Activated CD4-positive, alpha-beta T cell treated with anti-CD3 and anti-CD28 coated beads for 1 hour (primary cell): ENCODE measurements around the gene NUDT5.

Experiments used
- DNase-seq: peaks from one replicate; pipeline ENCODE4 v3.0.0-alpha.2; 2020

NUDT5 gene

DNA sequence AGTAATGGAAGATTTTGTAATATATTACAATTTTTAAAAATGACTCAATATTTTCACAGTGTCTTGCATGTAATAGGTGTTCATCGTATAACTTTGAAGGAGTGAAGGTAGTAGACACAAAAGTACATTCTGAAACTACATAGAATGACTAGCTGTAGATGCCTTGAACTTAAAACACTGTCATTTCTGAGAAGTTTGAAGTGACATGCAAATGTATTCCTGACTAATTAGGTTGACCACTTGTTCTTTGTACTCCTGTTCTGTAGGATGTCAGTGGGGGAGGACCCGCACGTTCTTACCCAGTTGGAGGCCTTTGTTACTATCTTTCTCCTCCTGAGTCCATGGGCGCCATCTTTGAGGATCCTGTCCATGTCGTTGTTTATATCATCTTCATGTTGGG, 35.0 kb downstream of the NUDT5 start:
- no peak for DNase-seq

DNA sequence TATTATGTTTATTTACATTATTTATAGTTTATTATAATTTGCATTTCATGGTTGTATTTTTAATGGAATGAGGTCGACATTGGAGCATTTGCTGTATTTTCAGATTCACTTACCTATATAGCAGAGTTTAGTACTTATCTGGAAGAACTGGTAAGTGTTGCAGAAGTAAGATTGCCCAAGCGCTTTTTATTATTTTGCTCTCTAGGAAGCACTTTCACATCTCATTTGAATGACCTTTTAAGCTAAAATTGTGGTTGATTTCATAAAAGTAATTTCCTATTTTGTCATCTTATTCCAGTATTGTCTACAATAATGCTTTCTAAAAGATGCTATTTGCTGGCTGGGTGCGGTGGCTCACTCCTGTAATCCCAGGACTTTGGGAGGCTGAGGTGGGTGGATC, 37.6 kb downstream of the NUDT5 start:
- DNase-seq: no peak

DNA sequence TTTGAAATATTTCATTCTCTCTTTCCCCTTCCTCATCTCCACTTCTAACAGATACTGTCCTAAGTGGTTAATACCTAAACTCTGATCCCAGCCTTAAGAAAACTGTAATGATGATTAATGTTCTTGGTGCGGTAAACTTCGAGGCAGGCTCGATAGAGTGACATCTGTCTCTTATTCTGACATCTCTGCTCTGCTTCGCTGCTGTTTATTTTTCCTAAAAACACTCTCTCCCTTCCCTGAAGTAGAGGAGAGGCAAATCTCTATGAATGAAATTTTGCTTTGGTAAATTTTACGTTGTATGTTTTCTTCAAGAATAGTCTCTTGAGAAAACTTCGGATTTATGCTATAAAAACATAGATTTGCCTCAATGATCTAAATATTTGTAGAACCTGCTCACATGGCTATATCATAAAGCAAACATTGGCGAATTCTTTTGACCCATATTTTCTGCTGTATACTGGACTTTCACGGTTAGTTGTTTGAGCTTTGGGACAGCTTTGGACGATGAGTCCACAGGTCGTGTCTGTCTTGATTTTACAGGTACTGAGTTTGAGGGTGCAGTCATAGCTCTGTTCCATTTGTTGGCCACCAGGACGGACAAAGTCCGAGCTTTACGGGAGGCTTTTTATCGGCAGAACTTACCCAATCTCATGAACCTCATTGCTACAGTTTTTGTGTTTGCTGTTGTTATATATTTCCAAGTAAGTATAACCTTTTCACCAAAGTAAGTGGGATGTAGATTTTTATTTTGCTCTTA, 39.1 kb downstream of the NUDT5 start:
- no peak for DNase-seq

DNA sequence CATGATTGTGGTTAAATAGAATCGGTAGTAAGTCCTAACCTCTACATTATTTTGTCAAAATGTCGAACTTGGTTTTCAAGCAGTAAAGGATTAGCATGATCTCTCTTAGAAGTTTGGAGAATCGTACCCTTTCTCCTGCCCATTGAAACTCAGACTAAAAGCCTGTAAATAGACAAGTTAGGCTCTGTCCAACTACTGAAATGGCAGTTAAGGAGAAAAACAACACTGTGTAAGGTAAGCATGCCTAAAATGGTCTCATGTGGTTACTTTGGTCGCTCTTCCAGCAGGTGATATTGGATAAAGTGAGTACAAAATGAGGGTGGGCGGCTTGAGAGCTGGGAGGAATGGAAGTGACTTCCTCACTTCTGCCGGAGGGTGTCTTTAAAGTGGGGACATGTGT, 41.2 kb downstream of the NUDT5 start:
- DNase-seq: no peak

DNA sequence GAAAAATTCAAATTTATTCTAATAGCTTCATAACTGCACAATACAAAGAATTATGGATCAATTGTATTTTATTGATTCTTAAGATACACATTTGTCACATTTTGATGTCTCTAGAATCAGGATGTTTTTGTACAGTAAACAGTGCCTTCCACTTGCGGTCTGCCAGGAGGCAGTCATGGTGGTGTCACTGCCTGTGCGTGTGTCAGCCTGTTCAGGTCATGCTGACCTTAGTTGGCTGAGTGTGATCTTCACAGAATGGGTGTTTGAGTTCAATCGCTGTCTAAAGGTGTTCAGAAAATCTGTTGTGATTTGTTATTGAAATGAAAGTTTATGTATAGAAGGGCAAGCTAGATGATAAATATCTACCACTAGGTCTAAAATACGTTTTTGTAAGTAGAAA, 45.5 kb downstream of the NUDT5 start:
- no peak for DNase-seq

DNA sequence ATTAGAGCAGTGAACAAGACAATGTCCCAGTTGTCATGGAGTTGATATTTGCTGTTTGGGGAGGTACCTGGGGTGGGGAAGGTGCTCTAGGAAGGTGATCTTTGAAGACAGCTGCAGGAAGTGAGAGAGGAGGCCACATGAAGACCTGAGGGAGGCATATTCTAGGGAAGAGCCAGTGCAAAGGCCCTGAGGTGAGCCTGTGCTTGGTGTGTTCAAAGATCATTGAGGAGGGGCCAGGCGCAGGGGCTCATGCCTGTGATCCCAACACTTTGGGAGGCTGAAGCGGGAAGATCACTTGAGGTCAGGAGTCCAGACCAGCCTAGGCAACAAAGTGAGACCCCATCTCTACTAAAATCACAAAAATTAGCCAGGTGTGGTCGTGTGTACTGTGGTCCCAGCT, 51.2 kb downstream of the NUDT5 start:
- DNase-seq: no peak

DNA sequence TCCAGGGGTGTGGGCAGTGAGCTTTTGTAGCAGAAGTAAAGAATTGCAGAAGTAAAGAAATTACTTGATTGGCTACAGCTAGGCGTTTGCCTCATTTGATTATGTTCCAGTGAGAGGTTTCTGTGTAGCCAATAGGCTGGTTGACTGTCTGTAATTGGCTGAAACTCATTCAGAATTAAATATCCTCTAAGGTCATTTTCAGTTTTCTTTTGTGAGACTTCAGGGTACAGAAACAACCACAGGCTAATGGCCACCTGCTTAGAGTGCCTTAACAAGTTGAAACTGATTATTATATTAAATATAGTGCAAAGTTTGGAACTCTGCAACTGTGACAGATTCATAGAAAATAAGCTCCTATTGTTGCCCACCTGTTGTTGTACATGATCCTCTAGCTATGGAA, 55.7 kb downstream of the NUDT5 start:
- DNase-seq: no peak

DNA sequence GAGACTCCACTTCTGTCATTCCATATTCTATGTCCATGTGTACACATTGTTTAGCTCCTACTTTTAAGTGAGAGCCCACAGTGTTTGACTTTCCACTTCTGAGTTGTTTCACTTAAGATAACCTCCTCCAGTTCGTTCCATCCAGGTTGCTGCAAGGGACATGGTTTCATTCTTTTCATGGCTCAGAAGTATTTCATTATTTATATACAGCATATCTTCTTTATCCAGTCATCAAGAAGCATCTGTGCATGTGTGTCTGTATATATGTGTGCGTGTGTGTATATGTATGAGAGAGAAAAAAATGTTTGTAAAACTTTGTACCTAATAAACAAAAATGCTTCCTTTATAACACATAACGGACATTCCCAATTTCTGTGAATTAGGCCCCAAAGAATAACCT, 60.1 kb downstream of the NUDT5 start:
- DNase-seq: no peak

DNA sequence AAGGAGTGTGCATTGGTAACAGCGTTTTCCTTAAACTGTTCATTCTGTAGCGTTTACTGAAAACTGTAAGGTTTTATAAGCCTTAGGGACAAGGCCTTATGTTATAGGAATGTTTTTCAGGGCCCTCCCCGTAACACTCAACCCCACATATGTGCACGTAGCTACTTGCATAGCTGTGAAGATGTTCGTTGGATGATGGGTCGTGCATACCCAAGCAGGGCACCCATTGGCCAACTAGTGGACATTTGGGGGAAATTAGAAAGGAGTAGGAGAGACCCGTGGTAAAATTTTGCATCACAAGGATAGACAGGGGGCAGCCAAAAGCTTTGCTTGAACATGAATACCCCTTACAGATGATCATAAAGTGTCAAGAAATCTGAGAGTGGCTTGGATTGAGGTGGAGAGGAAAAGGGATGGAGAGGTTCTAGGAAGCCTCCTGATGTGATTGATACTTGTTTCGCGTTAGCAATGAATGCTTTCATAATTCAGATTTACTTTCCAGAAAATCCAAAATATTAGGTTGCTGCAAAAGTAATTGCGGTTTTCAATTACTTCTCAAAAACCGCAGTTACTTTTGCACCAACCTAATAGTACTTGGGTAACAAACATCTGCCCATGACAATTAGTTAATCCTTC, 65.3 kb downstream of the NUDT5 start:
- DNase-seq: no peak

DNA sequence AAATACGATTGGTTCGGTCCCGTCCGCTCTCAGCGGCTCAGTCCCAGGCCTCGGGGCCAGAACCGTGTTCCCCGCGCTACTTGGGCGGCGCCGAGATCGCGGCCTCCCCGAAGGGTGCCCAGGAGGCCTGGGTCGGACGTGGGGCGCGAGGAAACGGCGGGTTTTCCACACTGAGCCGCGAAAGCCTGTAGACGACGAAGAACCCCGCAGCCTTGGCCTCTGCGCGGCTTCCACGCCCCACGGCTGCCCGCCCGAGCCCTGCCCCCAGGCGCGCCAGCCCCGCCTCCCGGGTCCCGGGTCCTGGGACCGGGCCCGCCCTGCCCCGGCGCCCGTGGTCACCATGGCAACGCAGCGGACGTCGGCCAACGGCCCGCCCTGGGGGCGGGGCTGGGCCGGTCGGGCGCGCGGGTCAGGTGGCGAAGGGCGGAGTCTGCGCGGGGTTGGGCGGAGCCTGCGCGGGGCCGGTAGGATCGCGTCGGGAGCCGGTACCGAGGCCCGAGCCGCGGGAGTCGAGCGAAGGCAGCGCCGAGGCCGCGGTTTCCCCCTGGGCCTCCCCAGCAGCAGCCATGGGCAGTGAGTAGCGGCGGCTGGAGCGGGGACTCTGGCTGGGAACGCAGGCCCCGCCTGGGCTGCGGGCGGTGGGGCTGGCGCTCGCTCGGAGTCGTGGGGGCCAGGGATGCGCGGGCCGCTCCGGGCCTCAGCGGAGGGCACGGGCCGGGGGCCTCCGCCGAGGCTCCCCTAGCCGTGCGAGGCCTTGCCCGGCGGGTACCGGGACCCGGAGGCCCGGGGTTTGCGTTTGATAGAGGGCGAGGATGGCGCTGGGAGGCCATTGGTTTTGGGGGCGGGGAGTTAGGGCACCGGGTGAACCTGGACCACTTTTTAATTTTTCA, 66.2 kb downstream of the NUDT5 start, which contains the start of gene SEC61A2:
Gene SEC61A2, plus strand, starts transcription at position 456 of the 890 bp plus-strand sequence. Its CDS starts 111 bp downstream, at position 567.
- peak; percentile 97 for DNase-seq

DNA sequence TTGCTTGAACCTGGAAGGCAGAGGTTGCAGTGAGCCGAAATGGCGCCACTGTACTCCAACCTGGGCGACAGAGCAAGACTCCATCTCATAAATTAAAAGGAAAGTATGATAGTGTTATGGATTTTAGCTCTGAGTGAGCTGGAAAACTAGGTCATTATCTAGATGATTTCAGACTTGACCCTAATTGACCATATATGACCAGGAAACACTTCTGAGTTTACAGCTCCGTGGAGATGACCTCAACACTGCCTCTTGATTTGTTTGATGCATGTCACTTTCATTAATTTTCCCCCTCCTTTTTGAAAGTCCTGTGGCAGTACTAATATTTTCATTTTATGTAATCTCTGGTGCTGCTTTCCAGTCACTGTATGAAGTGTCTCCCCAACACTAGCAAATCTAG, 74.0 kb downstream of the NUDT5 start:
- no peak for DNase-seq
